Sigmoid colon (tissue), 7 donors: ENCODE measurements around the gene EVI5L. TPM values are rescaled to one million over a fixed set of nuclear protein-coding genes. Genes with fewer than 3 reads are reported as not detected.

ENCODE experiments used
- DNase-seq: peaks from one replicate; pipeline ENCODE4 v3.0.0-alpha.2; 2019
- H3K27ac ChIP-seq, 4 donors: fragments of 200-600 bp; sonication (generic); one replicate each; pipeline ENCODE4 v1.5.1; 2016 to 2019; ENCODE audit warnings: mild to moderate bottlenecking in 1 of 4
- H3K27me3 ChIP-seq, 3 donors: fragments of 200-600 bp; sonication (generic); one replicate each; pipeline ENCODE4 v1.5.1; 2019; ENCODE audit warnings: mild to moderate bottlenecking in 1 of 3
- H3K36me3 ChIP-seq, 4 donors: fragments of 200-600 bp; sonication (generic); one replicate each; pipeline ENCODE4 v1.5.1; 2016 to 2019
- H3K4me1 ChIP-seq, 4 donors: fragments of 200-600 bp; sonication (generic); one replicate each; pipeline ENCODE4 v1.5.1; 2017 to 2019
- H3K4me3 ChIP-seq, 4 donors: fragments of 200-600 bp; sonication (generic); one replicate each; pipeline ENCODE4 v1.5.1; 2017 to 2019; ENCODE audit warnings: mild to moderate bottlenecking in 2 of 4, moderate library complexity in 1 of 4
- H3K9me3 ChIP-seq, 4 donors: fragments of 200-600 bp in 3 of 4; sonication (generic) in 3 of 4; one replicate each; pipeline versions ENCODE4 v1.5.1 to v1.6.1; 2013 to 2019
- EP300 ChIP-seq, 4 donors: sonication (generic); formaldehyde crosslinking; IDR thresholded peaks; one replicate each; pipeline ENCODE4 v1.6.1; 2017; ENCODE audit warnings: antibody characterized with exemption in 4 of 4
- POLR2A ChIP-seq, 2 donors: fragments of 450-650 bp; IDR thresholded peaks; one replicate each; pipeline ENCODE4 v1.6.1; 2016; ENCODE audit warnings: antibody characterized with exemption in 2 of 2, mild to moderate bottlenecking in 2 of 2, moderate library complexity in 2 of 2
- POLR2AphosphoS5 ChIP-seq, 4 donors: sonication (generic); formaldehyde crosslinking; IDR thresholded peaks; one replicate each; pipeline ENCODE4 v1.6.1; 2017; ENCODE audit warnings: antibody characterized with exemption in 4 of 4
- WGBS, 2 donors: extraction: QIAGEN DNeasy Blood & Tissue Kit; methylation state at CpG; one replicate each; pipeline ENCODE4 v1.1.7; 2013; 5-methylcytosine and 5-hydroxymethylcytosine counted together
- intact Hi-C: fragments of 100-400 bp; cut with DNase I; formaldehyde crosslinking; loops from one replicate; pipeline ENCODE4 v1.15.1; 2023
- polyA plus RNA-seq, 3 donors: library from polyadenylated mRNA; stranded (reverse); fragments of 200-250 nt; gene quantifications; one replicate each; pipeline ENCODE4 v1.2.3, GENCODE V29; 2013
- total RNA-seq, 4 donors: library from RNA; depleted of rRNA; stranded (reverse); fragments of >200 nt; gene quantifications; one replicate each; pipeline ENCODE4 v1.1.0, GENCODE V29; 2016
- TF ChIP-seq, protein P1 (sequence below), 4 experiments: fragments of 450-650 bp in 3 of 4; fragments of 200-600 bp in 1 of 4; IDR thresholded peaks; one replicate each; pipeline ENCODE4 v1.5.1; 2016 to 2019; ENCODE audit warnings: antibody characterized with exemption in 4 of 4, mild to moderate bottlenecking in 3 of 4, moderate library complexity in 2 of 4
- donor health status: healthy with polysubstance abuse.
- donor health status: Bipolar disorder and iron deficiency.
- donor health status: healthy.

Gene EVI5L
- total and polyA plus RNA-seq, 7 donors: 5.3 to 18.6 (median 10.3) TPM

DNA sequence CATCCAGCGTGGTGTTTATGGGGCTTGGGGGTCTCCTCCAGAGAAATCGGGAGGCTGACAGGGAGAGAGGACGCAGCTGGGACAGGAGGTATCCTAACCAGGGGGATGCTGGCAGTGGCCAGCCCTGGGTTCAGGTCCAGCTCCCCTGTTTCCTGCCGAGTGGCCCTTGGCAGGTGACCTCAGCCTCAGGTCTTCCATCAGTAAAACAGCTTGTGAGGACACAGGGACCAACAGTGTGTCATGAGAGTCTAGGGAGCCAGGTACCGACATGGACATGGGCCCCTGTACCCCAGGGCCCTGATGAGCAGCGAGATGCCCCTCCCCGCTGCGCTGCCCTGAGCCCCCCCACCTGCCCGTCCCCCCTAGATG is 19.6 kb downstream of the EVI5L start:
- Histone ChIP-seq H3K9me3 (no peaks in the 10 kb centered on the region), H3K4me1 (peaks cover 0 to 9% (median 7%) of the 10 kb centered on the region in 4 donors), H3K27ac (no peak overlapping the region), H3K27me3 (peaks cover 0 to 13% (median 0%) of the 10 kb centered on the region in 3 donors), H3K36me3 (peaks cover 0 to 5% (median 0%) of the 10 kb centered on the region in 4 donors), H3K4me3 (no peak overlapping the region)
- no peak for DNase-seq
- no peak for TF ChIP-seq POLR2A (IDR thresholded peaks at IDR 0.05)
- TF ChIP-seq, protein P1, sequence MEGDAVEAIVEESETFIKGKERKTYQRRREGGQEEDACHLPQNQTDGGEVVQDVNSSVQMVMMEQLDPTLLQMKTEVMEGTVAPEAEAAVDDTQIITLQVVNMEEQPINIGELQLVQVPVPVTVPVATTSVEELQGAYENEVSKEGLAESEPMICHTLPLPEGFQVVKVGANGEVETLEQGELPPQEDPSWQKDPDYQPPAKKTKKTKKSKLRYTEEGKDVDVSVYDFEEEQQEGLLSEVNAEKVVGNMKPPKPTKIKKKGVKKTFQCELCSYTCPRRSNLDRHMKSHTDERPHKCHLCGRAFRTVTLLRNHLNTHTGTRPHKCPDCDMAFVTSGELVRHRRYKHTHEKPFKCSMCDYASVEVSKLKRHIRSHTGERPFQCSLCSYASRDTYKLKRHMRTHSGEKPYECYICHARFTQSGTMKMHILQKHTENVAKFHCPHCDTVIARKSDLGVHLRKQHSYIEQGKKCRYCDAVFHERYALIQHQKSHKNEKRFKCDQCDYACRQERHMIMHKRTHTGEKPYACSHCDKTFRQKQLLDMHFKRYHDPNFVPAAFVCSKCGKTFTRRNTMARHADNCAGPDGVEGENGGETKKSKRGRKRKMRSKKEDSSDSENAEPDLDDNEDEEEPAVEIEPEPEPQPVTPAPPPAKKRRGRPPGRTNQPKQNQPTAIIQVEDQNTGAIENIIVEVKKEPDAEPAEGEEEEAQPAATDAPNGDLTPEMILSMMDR (IDR thresholded peaks at IDR 0.05): no peak
- no peak for TF ChIP-seq POLR2AphosphoS5 (IDR thresholded peaks at IDR 0.05)
- TF ChIP-seq EP300 (IDR thresholded peaks at IDR 0.05): no peak
- intact Hi-C loops: no loop called here
- 84 to 95% methylated on average over 9 of the region's 9 CpGs for WGBS, 2 donors

DNA sequence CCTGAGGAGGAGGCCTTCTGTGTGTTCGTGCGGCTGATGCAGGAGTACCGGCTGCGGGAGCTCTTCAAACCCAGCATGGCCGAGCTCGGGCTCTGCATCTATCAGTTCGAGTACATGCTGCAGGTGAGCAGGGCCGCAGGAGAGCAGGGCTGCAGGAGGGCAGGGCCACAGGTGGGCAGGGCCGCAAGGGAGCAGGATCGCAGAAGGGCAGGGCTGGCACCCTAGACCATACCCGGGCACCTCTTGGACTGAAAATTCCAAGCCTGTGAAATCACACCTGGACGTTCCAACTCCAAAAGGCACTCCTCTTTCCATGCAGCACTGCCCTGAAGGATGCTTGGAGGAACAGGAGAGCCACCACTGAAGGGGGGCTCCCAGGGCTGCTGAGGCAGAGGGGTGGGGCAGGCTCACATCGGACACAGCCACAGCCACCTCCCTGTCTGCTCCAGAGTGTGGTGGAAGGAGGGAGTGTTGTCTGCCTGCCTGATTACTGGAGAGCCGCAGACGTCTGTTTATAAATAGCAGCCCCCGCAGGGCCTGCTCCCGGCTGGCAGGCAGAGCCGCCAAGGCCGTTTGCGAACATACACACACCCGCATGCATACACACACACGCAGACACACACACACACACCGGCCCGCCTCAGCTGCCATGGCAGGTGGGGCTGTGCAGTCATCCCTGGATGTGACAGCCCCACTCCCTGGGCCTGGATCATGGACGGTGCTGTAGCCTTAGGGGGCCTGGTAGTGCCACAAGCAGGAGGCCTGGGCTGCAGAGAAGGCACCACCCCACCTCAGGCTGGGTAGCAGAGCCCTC is 20.2 kb downstream of the EVI5L start:
- no peak for DNase-seq
- intact Hi-C loops: loop anchor here (10.0 kb wide), 1 partner anchor 155 kb away; the partner anchor contains the start of gene ELAVL1
- no peaks in the 10 kb centered on the region for H3K9me3 ChIP-seq
- H3K27me3 ChIP-seq: peaks cover 0 to 19% (median 0%) of the 10 kb centered on the region in 3 donors
- 41 to 72% methylated on average over 25 of the region's 25 CpGs for WGBS, 2 donors
- no peak overlapping the region for H3K4me3 ChIP-seq
- H3K27ac ChIP-seq: no peak overlapping the region
- H3K4me1 ChIP-seq: peaks cover 0 to 9% (median 7%) of the 10 kb centered on the region in 4 donors
- H3K36me3 ChIP-seq: peaks cover 0 to 5% (median 0%) of the 10 kb centered on the region in 4 donors
- TF ChIP-seq EP300 (IDR thresholded peaks at IDR 0.05): no peak
- TF ChIP-seq POLR2A (IDR thresholded peaks at IDR 0.05): no peak
- no peak for TF ChIP-seq POLR2AphosphoS5 (IDR thresholded peaks at IDR 0.05)
- TF ChIP-seq, protein P1 (IDR thresholded peaks at IDR 0.05): no peak

DNA sequence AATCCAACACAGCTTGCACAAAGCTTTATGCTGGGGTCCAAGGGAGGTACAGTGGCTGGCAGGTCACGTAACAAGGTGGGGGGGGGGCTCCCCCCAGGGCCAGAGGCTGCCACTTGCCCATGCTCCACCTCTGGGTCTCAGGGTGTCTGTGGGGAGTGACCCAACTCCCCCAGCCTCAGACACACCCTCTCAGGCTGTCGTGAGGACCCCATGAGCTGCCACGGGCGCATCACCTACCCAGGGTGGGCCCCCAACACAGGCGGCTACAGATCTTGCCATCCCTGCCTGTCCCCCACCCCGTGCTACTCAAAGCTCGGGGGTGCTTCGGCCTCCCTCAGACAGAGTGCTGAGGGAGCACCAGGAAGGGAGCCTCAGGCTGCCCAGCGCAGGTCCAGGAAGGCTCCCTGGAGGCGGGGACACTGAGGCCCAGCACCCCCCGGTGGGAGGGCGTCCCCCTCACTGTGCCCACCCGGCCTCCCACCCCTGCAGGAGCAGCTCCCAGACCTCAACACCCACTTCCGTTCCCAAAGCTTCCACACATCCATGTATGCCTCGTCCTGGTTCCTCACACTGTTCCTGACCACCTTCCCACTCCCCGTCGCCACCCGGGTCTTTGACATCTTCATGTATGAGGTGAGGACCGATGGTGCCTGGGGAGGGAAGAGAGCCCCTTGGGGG is 21.1 kb downstream of the EVI5L start:
- H3K4me1 ChIP-seq: peaks cover 0 to 9% (median 7%) of the 10 kb centered on the region in 4 donors
- peaks cover 0 to 27% (median 3%) of the 10 kb centered on the region in 3 donors for H3K27me3 ChIP-seq
- no peak overlapping the region for H3K4me3 ChIP-seq
- peaks cover 0 to 6% (median 0%) of the 10 kb centered on the region in 4 donors for H3K36me3 ChIP-seq
- TF ChIP-seq, protein P1 (IDR thresholded peaks at IDR 0.05): no peak
- TF ChIP-seq EP300 (IDR thresholded peaks at IDR 0.05): no peak
- peak overlapping the region in 1 of 4 donors; percentile 31 for H3K27ac ChIP-seq
- no peaks in the 10 kb centered on the region for H3K9me3 ChIP-seq
- DNase-seq: no peak
- WGBS, 2 donors: 92% methylated on average over 19 of the region's 19 CpGs
- intact Hi-C loops: loop anchor here (10.0 kb wide), 1 partner anchor 154 kb away; the partner anchor contains the start of gene ELAVL1

DNA sequence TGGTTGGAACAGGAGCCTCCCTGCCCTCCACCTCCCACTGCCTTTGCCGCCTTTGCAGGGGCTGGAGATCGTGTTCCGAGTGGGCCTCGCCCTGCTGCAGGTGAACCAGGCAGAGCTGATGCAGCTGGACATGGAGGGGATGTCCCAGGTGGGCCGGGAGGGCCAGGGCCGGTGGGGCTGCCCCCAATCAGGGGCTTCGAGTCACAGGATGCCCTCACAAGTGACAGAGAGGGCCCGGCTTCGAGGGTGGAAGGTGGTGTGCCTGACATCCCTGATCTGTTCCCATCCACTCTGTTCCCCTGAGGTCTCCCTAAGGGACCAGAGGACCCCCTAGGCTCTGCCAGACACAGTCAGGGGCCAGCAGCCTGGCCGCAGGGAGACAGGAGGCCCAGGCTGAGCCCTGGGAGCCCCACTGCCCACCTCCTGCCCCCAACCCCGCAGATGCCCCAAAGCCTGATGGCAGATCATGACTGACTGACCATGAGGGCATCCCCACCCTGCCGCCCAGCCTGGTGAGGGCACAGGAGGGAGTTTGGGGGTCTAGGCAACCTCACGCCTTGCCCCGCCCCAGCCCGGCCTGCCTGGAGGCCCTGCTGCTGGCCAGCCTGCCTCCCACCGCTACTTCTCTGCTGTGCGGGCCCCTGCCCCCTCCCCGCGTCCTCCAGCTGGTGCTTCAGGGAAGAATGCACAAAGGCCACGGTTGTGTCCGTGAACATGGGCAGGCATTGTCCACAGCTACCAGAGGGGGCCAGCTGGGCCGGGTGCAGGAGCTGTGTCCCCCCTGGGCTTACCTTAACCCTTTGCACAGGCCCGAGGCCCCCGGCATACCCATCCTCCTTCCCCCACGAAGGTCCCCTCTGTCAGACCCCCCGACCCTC is 21.8 kb downstream of the EVI5L start:
- 92% methylated on average over 26 of the region's 26 CpGs for WGBS, 2 donors
- peaks cover 0 to 13% (median 0%) of the 10 kb centered on the region in 4 donors for H3K36me3 ChIP-seq
- peaks cover 0 to 9% (median 7%) of the 10 kb centered on the region in 4 donors for H3K4me1 ChIP-seq
- H3K4me3 ChIP-seq: no peak overlapping the region
- peaks cover 0 to 35% (median 11%) of the 10 kb centered on the region in 3 donors for H3K27me3 ChIP-seq
- no peak for TF ChIP-seq POLR2A (IDR thresholded peaks at IDR 0.05)
- no peak for TF ChIP-seq EP300 (IDR thresholded peaks at IDR 0.05)
- no peak for TF ChIP-seq POLR2AphosphoS5 (IDR thresholded peaks at IDR 0.05)
- TF ChIP-seq, protein P1 (IDR thresholded peaks at IDR 0.05): no peak
- DNase-seq: no peak
- H3K9me3 ChIP-seq: no peaks in the 10 kb centered on the region
- intact Hi-C loops: loop anchor here (2.0 to 10.0 kb wide), 2 partner anchors 153 to 401 kb away; partner anchors contain the start of gene ELAVL1
- peak overlapping the region in 2 of 4 donors; percentile 31 to 35 for H3K27ac ChIP-seq
